ENCODE data around the gene FMN1. TPM values are rescaled to one million over a fixed set of nuclear protein-coding genes. Genes with fewer than 3 reads are reported as not detected.

Gene FMN1
- total RNA-seq, 1 donor from 2014 or later: 4.2 TPM

GRCh38 chr15:33119273-33119672 lies 75.2 kb downstream of the FMN1 start:
- H3K27ac Mint-ChIP-seq (ENCODE audit: unreplicated experiment): no peak overlapping the region
- H3K36me3 Mint-ChIP-seq (ENCODE audit: unreplicated experiment): peaks cover 2% of the 10 kb centered on the region
- peaks cover 22% of the 10 kb centered on the region for H3K4me1 Mint-ChIP-seq (ENCODE audit: unreplicated experiment)
- no peak for DNase-seq (ENCODE audit: extremely low spot score, unreplicated experiment)
- no peaks in the 10 kb centered on the region for H3K27me3 Mint-ChIP-seq (ENCODE audit: unreplicated experiment)
- no peaks in the 10 kb centered on the region for H3K9me3 Mint-ChIP-seq (ENCODE audit: unreplicated experiment)
- no peak overlapping the region for H3K4me3 Mint-ChIP-seq (ENCODE audit: unreplicated experiment)
- no peak for TF ChIP-seq CTCF (IDR thresholded peaks at IDR 0.05)

GRCh38 chr15:33116198-33116597 lies 78.3 kb downstream of the FMN1 start:
- H3K4me3 Mint-ChIP-seq (ENCODE audit: unreplicated experiment): no peak overlapping the region
- H3K27me3 Mint-ChIP-seq (ENCODE audit: unreplicated experiment): no peaks in the 10 kb centered on the region
- no peak overlapping the region for H3K27ac Mint-ChIP-seq (ENCODE audit: unreplicated experiment)
- DNase-seq (ENCODE audit: extremely low spot score, unreplicated experiment): no peak
- H3K4me1 Mint-ChIP-seq (ENCODE audit: unreplicated experiment): peaks cover 38% of the 10 kb centered on the region
- no peaks in the 10 kb centered on the region for H3K9me3 Mint-ChIP-seq (ENCODE audit: unreplicated experiment)
- peaks cover 2% of the 10 kb centered on the region for H3K36me3 Mint-ChIP-seq (ENCODE audit: unreplicated experiment)
- TF ChIP-seq CTCF (IDR thresholded peaks at IDR 0.05): no peak

GRCh38 chr15:33115191-33115861 lies 79.2 kb downstream of the FMN1 start:
- no peak for DNase-seq (ENCODE audit: extremely low spot score, unreplicated experiment)
- TF ChIP-seq CTCF (IDR thresholded peaks at IDR 0.05): no peak
- Mint-ChIP-seq H3K9me3 (ENCODE audit: unreplicated experiment) (no peaks in the 10 kb centered on the region), H3K4me1 (ENCODE audit: unreplicated experiment) (peaks cover 46% of the 10 kb centered on the region), H3K27ac (ENCODE audit: unreplicated experiment) (peak overlapping the region; percentile 63), H3K4me3 (ENCODE audit: unreplicated experiment) (no peak overlapping the region), H3K36me3 (ENCODE audit: unreplicated experiment) (peaks cover 2% of the 10 kb centered on the region), H3K27me3 (ENCODE audit: unreplicated experiment) (no peaks in the 10 kb centered on the region)

- no peak for DNase-seq (ENCODE audit: extremely low spot score, unreplicated experiment)
- Mint-ChIP-seq H3K27ac (ENCODE audit: unreplicated experiment) (peak overlapping the region; percentile 63), H3K27me3 (ENCODE audit: unreplicated experiment) (no peaks in the 10 kb centered on the region), H3K36me3 (ENCODE audit: unreplicated experiment) (no peaks in the 10 kb centered on the region), H3K4me3 (ENCODE audit: unreplicated experiment) (no peak overlapping the region), H3K9me3 (ENCODE audit: unreplicated experiment) (no peaks in the 10 kb centered on the region), H3K4me1 (ENCODE audit: unreplicated experiment) (peaks cover 54% of the 10 kb centered on the region)
- no peak for TF ChIP-seq CTCF (IDR thresholded peaks at IDR 0.05)
Measured at GRCh38 chr15:33114374-33114717, 80.2 kb downstream of the FMN1 start.

GRCh38 chr15:33113666-33114373 lies 80.7 kb downstream of the FMN1 start:
- TF ChIP-seq CTCF (IDR thresholded peaks at IDR 0.05): no peak
- no peaks in the 10 kb centered on the region for H3K36me3 Mint-ChIP-seq (ENCODE audit: unreplicated experiment)
- H3K27ac Mint-ChIP-seq (ENCODE audit: unreplicated experiment): peak overlapping the region; percentile 65
- H3K4me3 Mint-ChIP-seq (ENCODE audit: unreplicated experiment): peak overlapping the region; percentile 23
- H3K4me1 Mint-ChIP-seq (ENCODE audit: unreplicated experiment): peaks cover 55% of the 10 kb centered on the region
- no peak for DNase-seq (ENCODE audit: extremely low spot score, unreplicated experiment)
- H3K27me3 Mint-ChIP-seq (ENCODE audit: unreplicated experiment): no peaks in the 10 kb centered on the region
- H3K9me3 Mint-ChIP-seq (ENCODE audit: unreplicated experiment): no peaks in the 10 kb centered on the region

Data from osteocyte (in vitro differentiated cells).